ENCODE results near the gene HOXA9.

GRCh38 chr7:27156508-27156898 is 8.8 kb downstream of the HOXA9 start, which contains the start of gene HOXA7:
- no peak for TF ChIP-seq CTCF (IDR thresholded peaks at IDR 0.05; ENCODE audit: insufficient read depth, low read length)
- TF ChIP-seq GABPA (IDR thresholded peaks at IDR 0.05; ENCODE audit: low read depth) = no peak
- no peak for TF ChIP-seq POLR2AphosphoS5 (IDR thresholded peaks at IDR 0.05; ENCODE audit: low read depth)
